Tibial nerve (tissue), 3 donors: ENCODE measurements around the gene CTDSPL.

ENCODE experiments used
- CTCF ChIP-seq, 5 experiments: fragments of 200-600 bp in 3 of 5; fragments of 450-650 bp in 2 of 5; sonication (generic) in 3 of 5; IDR thresholded peaks; one replicate each; pipeline ENCODE4 v1.5.1; 2016 to 2019; ENCODE audit warnings: antibody characterized with exemption in 5 of 5, mild to moderate bottlenecking in 3 of 5, moderate library complexity in 2 of 5
- POLR2A ChIP-seq, 2 donors: fragments of 450-650 bp; IDR thresholded peaks; one replicate each; pipeline ENCODE4 v1.6.1; 2017; ENCODE audit warnings: antibody characterized with exemption in 2 of 2, mild to moderate bottlenecking in 2 of 2, moderate library complexity in 2 of 2

- TF ChIP-seq CTCF (IDR thresholded peaks at IDR 0.05) (no peak), POLR2A (IDR thresholded peaks at IDR 0.05) (no peak)
Measured at GRCh38 chr3:37824090-37824953, 37.4 kb upstream of the CTDSPL start.
